ENCODE data around the gene SLC2A13.

DNA sequence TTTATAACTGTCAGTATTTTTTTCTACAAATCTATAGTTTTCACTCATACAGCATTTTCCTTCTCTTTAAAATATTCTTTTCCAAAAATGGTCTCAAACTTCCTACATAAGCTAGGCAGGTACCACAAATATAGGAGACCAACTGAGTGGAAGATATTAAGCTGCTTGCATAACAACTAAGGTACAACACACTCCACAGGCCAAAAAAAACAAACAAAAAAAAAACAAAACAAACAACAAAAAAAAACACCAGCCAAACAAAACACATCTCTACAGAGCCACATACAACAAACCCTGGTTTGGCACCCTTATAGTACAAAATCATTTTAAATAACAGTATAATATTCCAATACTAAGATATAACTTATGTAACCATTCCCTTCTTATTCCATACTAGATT lies 50.1 kb downstream of the SLC2A13 start:
- TF ChIP-seq, protein P1, sequence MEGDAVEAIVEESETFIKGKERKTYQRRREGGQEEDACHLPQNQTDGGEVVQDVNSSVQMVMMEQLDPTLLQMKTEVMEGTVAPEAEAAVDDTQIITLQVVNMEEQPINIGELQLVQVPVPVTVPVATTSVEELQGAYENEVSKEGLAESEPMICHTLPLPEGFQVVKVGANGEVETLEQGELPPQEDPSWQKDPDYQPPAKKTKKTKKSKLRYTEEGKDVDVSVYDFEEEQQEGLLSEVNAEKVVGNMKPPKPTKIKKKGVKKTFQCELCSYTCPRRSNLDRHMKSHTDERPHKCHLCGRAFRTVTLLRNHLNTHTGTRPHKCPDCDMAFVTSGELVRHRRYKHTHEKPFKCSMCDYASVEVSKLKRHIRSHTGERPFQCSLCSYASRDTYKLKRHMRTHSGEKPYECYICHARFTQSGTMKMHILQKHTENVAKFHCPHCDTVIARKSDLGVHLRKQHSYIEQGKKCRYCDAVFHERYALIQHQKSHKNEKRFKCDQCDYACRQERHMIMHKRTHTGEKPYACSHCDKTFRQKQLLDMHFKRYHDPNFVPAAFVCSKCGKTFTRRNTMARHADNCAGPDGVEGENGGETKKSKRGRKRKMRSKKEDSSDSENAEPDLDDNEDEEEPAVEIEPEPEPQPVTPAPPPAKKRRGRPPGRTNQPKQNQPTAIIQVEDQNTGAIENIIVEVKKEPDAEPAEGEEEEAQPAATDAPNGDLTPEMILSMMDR (IDR thresholded peaks at IDR 0.05) = no peak
- TF ChIP-seq POLR2A (IDR thresholded peaks at IDR 0.05) = no peak

All from upper lobe of left lung (tissue), 4 donors.